ENCODE results near the gene RASGRF1. TPM values are rescaled to one million over a fixed set of nuclear protein-coding genes. Genes with fewer than 3 reads are reported as not detected.

The RASGRF1 gene
- total and polyA plus RNA-seq, 9 of the 15 experiments (the other 6 are each of a cell fraction or from before 2014, with no cell fraction given), result 0.03 to 0.58 (median 0.06) TPM; not detected in 1

DNA sequence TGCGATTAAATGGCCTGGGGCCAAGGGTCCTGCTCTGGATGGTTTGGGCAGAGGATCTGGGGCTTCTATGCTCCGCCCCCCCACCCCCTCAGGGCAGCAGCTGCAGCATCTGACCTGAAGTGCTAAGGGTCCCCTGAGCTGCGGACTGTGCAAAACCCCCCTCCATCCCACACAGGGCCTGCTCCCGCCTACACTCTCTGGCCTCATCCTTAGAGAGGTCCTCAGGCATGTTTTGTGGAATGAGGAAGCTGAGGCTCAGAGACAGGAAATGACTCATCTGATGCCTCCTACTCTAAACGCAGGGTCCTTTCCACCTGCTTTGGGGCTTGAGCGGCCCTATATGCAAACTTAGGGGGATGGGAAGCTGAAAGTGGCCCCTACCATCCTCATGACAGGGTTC is 86.2 kb downstream of the RASGRF1 start (continued):
- TF ChIP-seq ZNF785 (CRISPR knock-in tag; IDR thresholded peaks at IDR 0.05), result no peak
- TF ChIP-seq TEAD1 (CRISPR knock-in tag; IDR thresholded peaks at IDR 0.05), result peak in 1 of 2 experiments; percentile 73; a peak in 1 of 4 replicates
- TF ChIP-seq, protein P1, sequence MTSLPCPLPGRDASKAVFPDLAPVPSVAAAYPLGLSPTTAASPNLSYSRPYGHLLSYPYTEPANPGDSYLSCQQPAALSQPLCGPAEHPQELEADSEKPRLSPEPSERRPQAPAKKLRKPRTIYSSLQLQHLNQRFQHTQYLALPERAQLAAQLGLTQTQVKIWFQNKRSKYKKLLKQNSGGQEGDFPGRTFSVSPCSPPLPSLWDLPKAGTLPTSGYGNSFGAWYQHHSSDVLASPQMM (CRISPR knock-in tag; IDR thresholded peaks at IDR 0.05), result no peak
- TF ChIP-seq NRF1 (conservative IDR thresholded peaks at IDR 0.05 in 1 of 2, IDR thresholded peaks at IDR 0.05 in 1 of 2), result 0 out of 4 replicates have a peak, but pooled peaks of 1 of the 2 experiments have one; percentile 26
- TF ChIP-seq ZNF165 (CRISPR knock-in tag; IDR thresholded peaks at IDR 0.05; ENCODE audit: borderline replicate concordance), result no peak
- TF ChIP-seq, protein P2, sequence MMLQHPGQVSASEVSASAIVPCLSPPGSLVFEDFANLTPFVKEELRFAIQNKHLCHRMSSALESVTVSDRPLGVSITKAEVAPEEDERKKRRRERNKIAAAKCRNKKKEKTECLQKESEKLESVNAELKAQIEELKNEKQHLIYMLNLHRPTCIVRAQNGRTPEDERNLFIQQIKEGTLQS (IDR thresholded peaks at IDR 0.05), result peak; percentile 89
- TF ChIP-seq, protein P2 (CRISPR knock-in tag; conservative IDR thresholded peaks at IDR 0.05), result no peak
- peak; percentile 77 for TF ChIP-seq SMARCA4 (IDR thresholded peaks at IDR 0.05)
- TF ChIP-seq, protein P3, sequence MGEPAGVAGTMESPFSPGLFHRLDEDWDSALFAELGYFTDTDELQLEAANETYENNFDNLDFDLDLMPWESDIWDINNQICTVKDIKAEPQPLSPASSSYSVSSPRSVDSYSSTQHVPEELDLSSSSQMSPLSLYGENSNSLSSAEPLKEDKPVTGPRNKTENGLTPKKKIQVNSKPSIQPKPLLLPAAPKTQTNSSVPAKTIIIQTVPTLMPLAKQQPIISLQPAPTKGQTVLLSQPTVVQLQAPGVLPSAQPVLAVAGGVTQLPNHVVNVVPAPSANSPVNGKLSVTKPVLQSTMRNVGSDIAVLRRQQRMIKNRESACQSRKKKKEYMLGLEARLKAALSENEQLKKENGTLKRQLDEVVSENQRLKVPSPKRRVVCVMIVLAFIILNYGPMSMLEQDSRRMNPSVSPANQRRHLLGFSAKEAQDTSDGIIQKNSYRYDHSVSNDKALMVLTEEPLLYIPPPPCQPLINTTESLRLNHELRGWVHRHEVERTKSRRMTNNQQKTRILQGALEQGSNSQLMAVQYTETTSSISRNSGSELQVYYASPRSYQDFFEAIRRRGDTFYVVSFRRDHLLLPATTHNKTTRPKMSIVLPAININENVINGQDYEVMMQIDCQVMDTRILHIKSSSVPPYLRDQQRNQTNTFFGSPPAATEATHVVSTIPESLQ (CRISPR knock-in tag; IDR thresholded peaks at IDR 0.05), result no peak
- 0 out of 4 replicates have a peak, but pooled peaks of 1 of the 2 experiments have one; percentile 14 for TF ChIP-seq KDM1A (IDR thresholded peaks at IDR 0.05)
- peak; percentile 67; the same call in 1 of the 2 replicates for TF ChIP-seq SPI1 (IDR thresholded peaks at IDR 0.05; ENCODE audit: borderline replicate concordance, low read depth, low read length)
- peak; percentile 92 for TF ChIP-seq EGR1 (conservative IDR thresholded peaks at IDR 0.05)
- TF ChIP-seq L3MBTL2 (IDR thresholded peaks at IDR 0.05), result peak; percentile 44; the same call in 1 of the 2 replicates
- peak; percentile 85 for TF ChIP-seq FOSL1 (tag; conservative IDR thresholded peaks at IDR 0.05)
- TF ChIP-seq ATF1 (CRISPR knock-in tag; IDR thresholded peaks at IDR 0.05), result no peak
- TF ChIP-seq ATF1 (tag; IDR thresholded peaks at IDR 0.05), result no peak
- TF ChIP-seq ZFP36 (IDR thresholded peaks at IDR 0.05; ENCODE audit: low read depth, low read length, partially characterized antibody), result no peak
- no peak for TF ChIP-seq ZEB2 (IDR thresholded peaks at IDR 0.05)
- no peak for TF ChIP-seq POLR2A (conservative IDR thresholded peaks at IDR 0.05)
- 0 out of 2 replicates have a peak, but pooled peaks have one; percentile 28 for TF ChIP-seq NFIC (IDR thresholded peaks at IDR 0.05)
- peak; percentile 73 for TF ChIP-seq DPF2 (IDR thresholded peaks at IDR 0.05)
- peak; percentile 75 for TF ChIP-seq CTBP1 (IDR thresholded peaks at IDR 0.05; ENCODE audit: borderline replicate concordance)
- peak; percentile 89 for TF ChIP-seq ETV5 (CRISPR knock-in tag; IDR thresholded peaks at IDR 0.05; ENCODE audit: low read depth)
- TF ChIP-seq ARID3B (CRISPR knock-in tag; IDR thresholded peaks at IDR 0.05; ENCODE audit: borderline replicate concordance), result no peak
- peak; percentile 83 for TF ChIP-seq JUN (IDR thresholded peaks at IDR 0.05; ENCODE audit: borderline replicate concordance, low read depth, low read length)
- TF ChIP-seq JUN (CRISPR knock-in tag; IDR thresholded peaks at IDR 0.05; ENCODE audit: borderline replicate concordance), result no peak
- TF ChIP-seq EP300 (IDR thresholded peaks at IDR 0.05; ENCODE audit: low read length), result peak; percentile 45; the same call in 1 of the 2 replicates
- peak; percentile 56 for TF ChIP-seq CREM (IDR thresholded peaks at IDR 0.05; ENCODE audit: low read depth)
- TF ChIP-seq TEAD4 (IDR thresholded peaks at IDR 0.05; ENCODE audit: low read length), result peak; percentile 65; the same call in 1 of the 2 replicates
- no peak for TF ChIP-seq TEAD4 (CRISPR knock-in tag; IDR thresholded peaks at IDR 0.05; ENCODE audit: borderline replicate concordance)
